ENCODE measurements around the gene RPRD1B. TPM values are rescaled to one million over a fixed set of nuclear protein-coding genes. Genes with fewer than 3 reads are reported as not detected.

The RPRD1B gene
- total RNA-seq, 2 experiments from 2014 or later, result 54.8 to 55.7 TPM

- intact Hi-C loops (cut with DNase I, micrococcal nuclease), result loop anchor here in 1 of 2 experiments (2.0 to 10.0 kb wide), 5 partner anchors 337 to 935 kb away; partner anchors contain the start of genes ACTR5, CTNNBL1, RALGAPB and RBL1
- ChIA-PET CTCF (interaction anchor here (1.3 kb wide), 1 partner anchor 26 kb away, joined by 3 read pairs; no protein-coding TSS in a partner anchor), POLR2A (no interaction called here)
- no peaks in the 10 kb centered on the region for H3K9me3 ChIP-seq (ENCODE audit: control insufficient read depth in 1 of 2, insufficient read depth in 1 of 2, low read length in 2 of 2)
- no peak for ATAC-seq (ENCODE audit: poor library complexity)
- H3K4me3 Mint-ChIP-seq, result peak overlapping the region; percentile 99
- H3K9me3 Mint-ChIP-seq, result no peaks in the 10 kb centered on the region
- H3K27me3 ChIP-seq (ENCODE audit: control insufficient read depth in 1 of 2, insufficient read depth in 2 of 2, low read length in 2 of 2), result no peaks in the 10 kb centered on the region
- no peaks in the 10 kb centered on the region for H3K27me3 Mint-ChIP-seq
- peaks cover 38% of the 10 kb centered on the region for H3K4me1 ChIP-seq (ENCODE audit: insufficient read depth, low read length)
- H3K4me1 Mint-ChIP-seq (ENCODE audit: low read depth), result peaks cover 84% of the 10 kb centered on the region
- H3K36me3 Mint-ChIP-seq (ENCODE audit: low read depth), result peaks cover 66% of the 10 kb centered on the region
- no peak overlapping the region for H3K4me3 ChIP-seq (ENCODE audit: low read length)
- H3K27ac ChIP-seq (ENCODE audit: low read depth in 1 of 2, low read length in 2 of 2), result no peak overlapping the region
- no peak for TF ChIP-seq CTCF (IDR thresholded peaks at IDR 0.05)
- peaks cover 7% of the 10 kb centered on the region for H3K36me3 ChIP-seq (ENCODE audit: insufficient read depth, low read length)
- DNase-seq, result no peak
- peak overlapping the region; percentile 100 for H3K27ac Mint-ChIP-seq
Observed at GRCh38 chr20:38031957-38032356, 1.6 kb upstream of the RPRD1B start.

DNA sequence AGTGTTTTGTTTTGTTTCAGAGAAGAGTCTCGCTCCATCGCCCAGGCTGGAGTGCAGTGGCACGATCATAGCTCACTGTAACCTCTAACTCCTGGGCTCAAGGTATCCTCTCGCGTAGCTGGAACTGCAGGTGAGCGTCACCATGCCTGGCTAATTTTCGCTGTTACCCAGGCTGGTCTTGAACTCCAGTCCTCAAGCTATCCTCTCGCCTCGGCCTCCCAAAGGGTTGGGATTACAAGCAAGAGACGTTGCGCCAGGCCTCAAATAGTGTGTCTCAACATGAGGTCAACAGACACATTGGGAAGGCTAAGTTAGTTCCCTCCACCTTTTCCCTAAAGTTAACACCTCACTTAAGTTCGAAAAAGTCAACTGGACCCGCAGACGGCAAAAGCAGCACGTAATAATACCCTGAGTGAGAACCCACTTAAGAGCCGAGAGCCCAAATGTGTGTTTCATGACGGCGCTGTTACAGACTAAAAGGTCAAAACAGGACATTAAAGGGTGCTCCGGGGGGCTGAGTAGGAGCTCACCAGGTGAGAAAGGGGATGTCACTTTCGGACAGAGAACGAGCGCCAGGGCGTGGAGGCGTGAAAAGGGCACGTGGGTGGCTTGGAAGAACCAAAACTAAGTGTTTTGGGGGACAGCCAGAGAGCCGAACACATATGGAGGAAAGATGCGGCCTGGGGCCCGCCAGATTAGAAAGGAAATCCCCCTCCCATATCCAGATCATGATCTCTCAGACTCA is 789 bp upstream of the RPRD1B start:
- ChIA-PET CTCF (interaction anchor here (0.6 to 2.1 kb wide), 5 partner anchors 25 to 413 kb away, joined by 3 to 8 read pairs (median 3); no protein-coding TSS in a partner anchor), POLR2A (interaction anchor here (0.7 to 1.5 kb wide), 5 partner anchors 10 to 402 kb away, joined by 3 to 8 read pairs (median 7); partner anchors contain the start of gene SNHG17)
- Histone ChIP-seq H3K27ac (ENCODE audit: low read depth in 1 of 2, low read length in 2 of 2) (peak overlapping the region; percentile 92 to 98), H3K36me3 (ENCODE audit: insufficient read depth, low read length) (peaks cover 7% of the 10 kb centered on the region), H3K9me3 (ENCODE audit: control insufficient read depth in 1 of 2, insufficient read depth in 1 of 2, low read length in 2 of 2) (no peaks in the 10 kb centered on the region), H3K4me1 (ENCODE audit: insufficient read depth, low read length) (peaks cover 38% of the 10 kb centered on the region), H3K4me3 (ENCODE audit: low read length) (peak overlapping the region; percentile 79), H3K27me3 (ENCODE audit: control insufficient read depth in 1 of 2, insufficient read depth in 2 of 2, low read length in 2 of 2) (no peaks in the 10 kb centered on the region)
- intact Hi-C loops (cut with DNase I, micrococcal nuclease), result loop anchor here in 1 of 2 experiments (2.0 to 10.0 kb wide), 5 partner anchors 338 to 935 kb away; partner anchors contain the start of genes ACTR5, CTNNBL1, RALGAPB and RBL1
- TF ChIP-seq CTCF (IDR thresholded peaks at IDR 0.05), result no peak
- Mint-ChIP-seq H3K4me3 (peak overlapping the region; percentile 99), H3K4me1 (ENCODE audit: low read depth) (peaks cover 89% of the 10 kb centered on the region), H3K9me3 (no peaks in the 10 kb centered on the region), H3K27me3 (no peaks in the 10 kb centered on the region), H3K27ac (peak overlapping the region; percentile 100), H3K36me3 (ENCODE audit: low read depth) (peaks cover 72% of the 10 kb centered on the region)
- DNase-seq, result peak in 3 of 14 experiments; percentile 24 to 70 (median 28)
- ATAC-seq (ENCODE audit: poor library complexity), result peak; percentile 48

DNA sequence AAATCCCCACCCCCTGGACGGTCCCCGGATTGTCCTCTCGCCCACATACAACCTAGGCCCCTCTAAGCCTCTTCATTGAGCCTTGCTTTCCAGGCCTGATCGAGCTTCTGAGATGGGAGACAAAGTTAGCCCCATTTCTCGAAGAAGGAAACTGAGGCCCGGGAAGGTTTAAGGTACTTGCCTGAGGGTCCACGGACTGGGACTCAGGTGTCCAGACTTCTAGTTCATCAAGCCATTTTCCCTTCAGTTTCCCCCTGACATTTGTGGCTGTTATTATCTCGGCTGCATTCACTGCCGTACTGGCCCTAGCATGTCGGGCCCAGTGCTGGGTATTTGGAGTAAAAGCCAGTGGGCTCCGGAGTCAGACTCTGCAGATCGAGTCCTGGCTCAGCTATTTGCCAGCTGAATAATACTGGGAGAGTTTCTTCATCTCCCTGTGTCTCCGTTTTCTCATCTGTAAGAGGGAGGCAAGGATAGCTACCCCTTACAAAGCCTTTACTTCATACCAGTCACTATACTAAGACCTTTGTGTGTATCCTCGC is 633 bp downstream of the RPRD1B start:
- intact Hi-C loops (cut with DNase I, micrococcal nuclease), result loop anchor here in 1 of 2 experiments (5.0 to 10.0 kb wide), 3 partner anchors 438 to 937 kb away; partner anchors contain the start of genes ACTR5, RALGAPB and RBL1
- H3K4me3 ChIP-seq (ENCODE audit: low read length), result peak overlapping the region; percentile 79
- H3K4me1 Mint-ChIP-seq (ENCODE audit: low read depth), result peaks cover 78% of the 10 kb centered on the region
- ChIA-PET CTCF (interaction anchor here (1.4 to 2.1 kb wide), 2 partner anchors 23 to 41 kb away, joined by 4 to 8 read pairs; no protein-coding TSS in a partner anchor), POLR2A (interaction anchor here (0.9 to 1.5 kb wide), 5 partner anchors 9 to 856 kb away, joined by 3 to 8 read pairs (median 4); partner anchors contain the start of genes RALGAPB and SNHG17)
- no peaks in the 10 kb centered on the region for H3K27me3 Mint-ChIP-seq
- peak overlapping the region; percentile 99 for H3K4me3 Mint-ChIP-seq
- TF ChIP-seq CTCF (IDR thresholded peaks at IDR 0.05), result no peak
- no peaks in the 10 kb centered on the region for H3K9me3 Mint-ChIP-seq
- peak; percentile 7 for ATAC-seq (ENCODE audit: poor library complexity)
- no peaks in the 10 kb centered on the region for H3K9me3 ChIP-seq (ENCODE audit: control insufficient read depth in 1 of 2, insufficient read depth in 1 of 2, low read length in 2 of 2)
- H3K36me3 Mint-ChIP-seq (ENCODE audit: low read depth), result peaks cover 71% of the 10 kb centered on the region
- no peaks in the 10 kb centered on the region for H3K27me3 ChIP-seq (ENCODE audit: control insufficient read depth in 1 of 2, insufficient read depth in 2 of 2, low read length in 2 of 2)
- peaks cover 7% of the 10 kb centered on the region for H3K36me3 ChIP-seq (ENCODE audit: insufficient read depth, low read length)
- peak overlapping the region; percentile 92 to 98 for H3K27ac ChIP-seq (ENCODE audit: low read depth in 1 of 2, low read length in 2 of 2)
- peaks cover 37% of the 10 kb centered on the region for H3K4me1 ChIP-seq (ENCODE audit: insufficient read depth, low read length)
- peak in 2 of 14 experiments; percentile 2 to 6 for DNase-seq
- H3K27ac Mint-ChIP-seq, result peak overlapping the region; percentile 100

All from CD4-positive, alpha-beta T cell (primary cell).